ENCODE results near the gene MANSC1. TPM values are rescaled to one million over a fixed set of nuclear protein-coding genes. Genes with fewer than 3 reads are reported as not detected.

MANSC1 gene
- total and polyA plus RNA-seq, 10 of the 15 experiments (the other 5 are each of a cell fraction or from before 2014, with no cell fraction given), result 0.02 to 0.23 (median 0.11) TPM; not detected in 2

- TF ChIP-seq PKNOX1 (IDR thresholded peaks at IDR 0.05), result peak; percentile 94
- no peak for TF ChIP-seq SIX5 (IDR thresholded peaks at IDR 0.05; ENCODE audit: low read depth, low read length, severe bottlenecking)
- no peak for TF ChIP-seq ATF3 (IDR thresholded peaks at IDR 0.05; ENCODE audit: borderline replicate concordance, extremely low read depth, low read depth, low read length)
- TF ChIP-seq FOXK2 (IDR thresholded peaks at IDR 0.05), result no peak
- TF ChIP-seq, protein P1, sequence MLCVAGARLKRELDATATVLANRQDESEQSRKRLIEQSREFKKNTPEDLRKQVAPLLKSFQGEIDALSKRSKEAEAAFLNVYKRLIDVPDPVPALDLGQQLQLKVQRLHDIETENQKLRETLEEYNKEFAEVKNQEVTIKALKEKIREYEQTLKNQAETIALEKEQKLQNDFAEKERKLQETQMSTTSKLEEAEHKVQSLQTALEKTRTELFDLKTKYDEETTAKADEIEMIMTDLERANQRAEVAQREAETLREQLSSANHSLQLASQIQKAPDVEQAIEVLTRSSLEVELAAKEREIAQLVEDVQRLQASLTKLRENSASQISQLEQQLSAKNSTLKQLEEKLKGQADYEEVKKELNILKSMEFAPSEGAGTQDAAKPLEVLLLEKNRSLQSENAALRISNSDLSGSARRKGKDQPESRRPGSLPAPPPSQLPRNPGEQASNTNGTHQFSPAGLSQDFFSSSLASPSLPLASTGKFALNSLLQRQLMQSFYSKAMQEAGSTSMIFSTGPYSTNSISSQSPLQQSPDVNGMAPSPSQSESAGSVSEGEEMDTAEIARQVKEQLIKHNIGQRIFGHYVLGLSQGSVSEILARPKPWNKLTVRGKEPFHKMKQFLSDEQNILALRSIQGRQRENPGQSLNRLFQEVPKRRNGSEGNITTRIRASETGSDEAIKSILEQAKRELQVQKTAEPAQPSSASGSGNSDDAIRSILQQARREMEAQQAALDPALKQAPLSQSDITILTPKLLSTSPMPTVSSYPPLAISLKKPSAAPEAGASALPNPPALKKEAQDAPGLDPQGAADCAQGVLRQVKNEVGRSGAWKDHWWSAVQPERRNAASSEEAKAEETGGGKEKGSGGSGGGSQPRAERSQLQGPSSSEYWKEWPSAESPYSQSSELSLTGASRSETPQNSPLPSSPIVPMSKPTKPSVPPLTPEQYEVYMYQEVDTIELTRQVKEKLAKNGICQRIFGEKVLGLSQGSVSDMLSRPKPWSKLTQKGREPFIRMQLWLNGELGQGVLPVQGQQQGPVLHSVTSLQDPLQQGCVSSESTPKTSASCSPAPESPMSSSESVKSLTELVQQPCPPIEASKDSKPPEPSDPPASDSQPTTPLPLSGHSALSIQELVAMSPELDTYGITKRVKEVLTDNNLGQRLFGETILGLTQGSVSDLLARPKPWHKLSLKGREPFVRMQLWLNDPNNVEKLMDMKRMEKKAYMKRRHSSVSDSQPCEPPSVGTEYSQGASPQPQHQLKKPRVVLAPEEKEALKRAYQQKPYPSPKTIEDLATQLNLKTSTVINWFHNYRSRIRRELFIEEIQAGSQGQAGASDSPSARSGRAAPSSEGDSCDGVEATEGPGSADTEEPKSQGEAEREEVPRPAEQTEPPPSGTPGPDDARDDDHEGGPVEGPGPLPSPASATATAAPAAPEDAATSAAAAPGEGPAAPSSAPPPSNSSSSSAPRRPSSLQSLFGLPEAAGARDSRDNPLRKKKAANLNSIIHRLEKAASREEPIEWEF (IDR thresholded peaks at IDR 0.05; ENCODE audit: insufficient replicate concordance, low read depth, low read length), result no peak
- TF ChIP-seq CEBPB (IDR thresholded peaks at IDR 0.05; ENCODE audit: borderline replicate concordance in 1 of 2, low read depth in 2 of 2, low read length in 2 of 2), result no peak
- TF ChIP-seq NFYB (IDR thresholded peaks at IDR 0.05; ENCODE audit: insufficient read depth, low read depth, low read length), result no peak
- no peak for TF ChIP-seq EGR1 (IDR thresholded peaks at IDR 0.05; ENCODE audit: borderline replicate concordance in 1 of 2, low read depth in 2 of 2, low read length in 2 of 2)
- TF ChIP-seq SRF (IDR thresholded peaks at IDR 0.05; ENCODE audit: low read depth in 2 of 2, low read length in 2 of 2), result no peak
- TF ChIP-seq RBBP5 (conservative IDR thresholded peaks at IDR 0.05), result no peak
- peak; percentile 34; the same call in 1 of the 3 replicates for TF ChIP-seq POU2F2 (IDR thresholded peaks at IDR 0.05; ENCODE audit: borderline replicate concordance, low read depth, low read length)
- TF ChIP-seq, protein P2, sequence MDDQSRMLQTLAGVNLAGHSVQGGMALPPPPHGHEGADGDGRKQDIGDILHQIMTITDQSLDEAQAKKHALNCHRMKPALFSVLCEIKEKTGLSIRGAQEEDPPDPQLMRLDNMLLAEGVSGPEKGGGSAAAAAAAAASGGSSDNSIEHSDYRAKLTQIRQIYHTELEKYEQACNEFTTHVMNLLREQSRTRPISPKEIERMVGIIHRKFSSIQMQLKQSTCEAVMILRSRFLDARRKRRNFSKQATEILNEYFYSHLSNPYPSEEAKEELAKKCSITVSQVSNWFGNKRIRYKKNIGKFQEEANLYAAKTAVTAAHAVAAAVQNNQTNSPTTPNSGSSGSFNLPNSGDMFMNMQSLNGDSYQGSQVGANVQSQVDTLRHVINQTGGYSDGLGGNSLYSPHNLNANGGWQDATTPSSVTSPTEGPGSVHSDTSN (IDR thresholded peaks at IDR 0.05; ENCODE audit: insufficient replicate concordance, low read depth, low read length), result peak; percentile 83
- TF ChIP-seq RUNX3 (IDR thresholded peaks at IDR 0.05; ENCODE audit: low read length), result no peak
- TF ChIP-seq HCFC1 (IDR thresholded peaks at IDR 0.05; ENCODE audit: low read length), result no peak
- no peak for TF ChIP-seq TCF3 (IDR thresholded peaks at IDR 0.05; ENCODE audit: borderline replicate concordance, insufficient read depth, low read depth, low read length)
Observed at GRCh38 chr12:12334367-12335040, 15.5 kb downstream of the MANSC1 start (continued).

All from GM12878 (cell line).